NB4 (cell line): Measurements from ENCODE around the gene EVA1A.

ENCODE experiments used
- CTCF ChIP-seq: IDR thresholded peaks from one replicate; pipeline ENCODE4 v1.5.1; 2012; ENCODE audit warnings: low read depth, low read length
- POLR2A ChIP-seq: IDR thresholded peaks from 2 replicates; pipeline ENCODE4 v1.6.1; 2011; ENCODE audit warnings: mild to moderate bottlenecking; ENCODE audit not compliant: insufficient read length; ENCODE audit errors: extremely low read depth

GRCh38 chr2:75523313-75524275 lies 37.1 kb downstream of the EVA1A start:
- no peak for TF ChIP-seq CTCF
- no peak for TF ChIP-seq POLR2A
